HepG2 (cell line): ENCODE data around the gene SLC13A3. TPM values are rescaled to one million over a fixed set of nuclear protein-coding genes. Genes with fewer than 3 reads are reported as not detected.

Experiments used
- BCL6 ChIP-seq: IDR thresholded peaks from 2 replicates; pipeline ENCODE4 v1.6.1; 2016; ENCODE audit warnings: missing genetic modification reagents, missing compliant biosample characterization
- CERS6 ChIP-seq: sonication (generic); formaldehyde crosslinking; IDR thresholded peaks from 2 replicates; pipeline ENCODE4 v1.5.0; 2020; ENCODE audit warnings: missing genetic modification reagents
- DR1 ChIP-seq: sonication (generic); formaldehyde crosslinking; IDR thresholded peaks from 2 replicates; pipeline ENCODE4 v1.8.0; 2021; ENCODE audit warnings: mild to moderate bottlenecking, missing genetic modification reagents, inconsistent platforms
- EHMT2 ChIP-seq: fragments of 200-600 bp; sonication (generic); IDR thresholded peaks from 2 replicates; pipeline ENCODE4 v1.7.0; 2017; ENCODE audit warnings: antibody characterized with exemption, low read depth, low read length, borderline replicate concordance
- HNRNPH1 ChIP-seq: fragments of 200-400 bp; formaldehyde crosslinking; optimal IDR thresholded peaks from 2 replicates; pipeline ENCODE3; 2017; ENCODE audit warnings: mild to moderate bottlenecking, low read depth, low read length
- HNRNPL ChIP-seq: fragments of 200-400 bp; formaldehyde crosslinking; IDR thresholded peaks from 2 replicates; pipeline ENCODE4 v1.6.1; 2017; ENCODE audit warnings: mild to moderate bottlenecking, low read depth, low read length
- IKZF1 ChIP-seq: fragments of 450-650 bp; IDR thresholded peaks from 2 replicates; pipeline ENCODE4 v1.7.1; 2016
- KDM2A ChIP-seq: sonication (generic); formaldehyde crosslinking; IDR thresholded peaks from 2 replicates; pipeline ENCODE4 v1.4.0; 2020; ENCODE audit warnings: low read depth, missing genetic modification reagents, borderline replicate concordance
- KLF15 ChIP-seq: sonication (generic); formaldehyde crosslinking; IDR thresholded peaks from 2 replicates; pipeline ENCODE4 v1.8.1; 2023; ENCODE audit warnings: borderline replicate concordance, mild to moderate bottlenecking, inconsistent platforms, missing genetic modification reagents, mixed read lengths
- ONECUT2 ChIP-seq: sonication (generic); formaldehyde crosslinking; IDR thresholded peaks from 2 replicates; pipeline ENCODE4 v1.4.0; 2020; ENCODE audit warnings: missing genetic modification reagents
- RNF219 ChIP-seq: sonication (generic); formaldehyde crosslinking; IDR thresholded peaks from 2 replicates; pipeline ENCODE4 v1.5.0; 2020; ENCODE audit warnings: mild to moderate bottlenecking, missing genetic modification reagents
- SAP130 ChIP-seq: IDR thresholded peaks from 2 replicates; pipeline ENCODE4 v1.6.1; 2016; ENCODE audit warnings: low read depth
- SCMH1 ChIP-seq: sonication (generic); formaldehyde crosslinking; IDR thresholded peaks from 2 replicates; pipeline ENCODE4 v1.9.0; 2021; ENCODE audit warnings: missing genetic modification reagents, mild to moderate bottlenecking, borderline replicate concordance
- SIX4 ChIP-seq: sonication (generic); formaldehyde crosslinking; IDR thresholded peaks from 2 replicates; pipeline ENCODE4 v1.4.0; 2020; ENCODE audit warnings: missing genetic modification reagents
- SMYD3 ChIP-seq: sonication (generic); formaldehyde crosslinking; IDR thresholded peaks from 2 replicates; pipeline ENCODE4 v1.8.1; 2023; ENCODE audit warnings: mild to moderate bottlenecking, missing genetic modification reagents
- SNRNP70 ChIP-seq: fragments of 200-400 bp; formaldehyde crosslinking; IDR thresholded peaks from 2 replicates; pipeline ENCODE4 v1.6.1; 2017; ENCODE audit warnings: mild to moderate bottlenecking, low read depth, low read length, moderate library complexity
- SSRP1 ChIP-seq: IDR thresholded peaks from 2 replicates; pipeline ENCODE4 v1.6.1; 2016; ENCODE audit warnings: control low read depth
- SUZ12 ChIP-seq: fragments of 150-350 bp; IDR thresholded peaks from 2 replicates; pipeline ENCODE4 v1.6.1; 2014; ENCODE audit warnings: low read depth, low read length
- TRIM24 ChIP-seq: sonication (generic); formaldehyde crosslinking; IDR thresholded peaks from 2 replicates; pipeline ENCODE4 v1.8.0; 2022; ENCODE audit warnings: mild to moderate bottlenecking, missing genetic modification reagents
- ZNF501 ChIP-seq: sonication (generic); formaldehyde crosslinking; IDR thresholded peaks from 2 replicates; pipeline ENCODE4 v1.5.1; 2020; ENCODE audit warnings: mild to moderate bottlenecking, moderate library complexity, missing genetic modification reagents
- ZNF546 ChIP-seq: sonication (generic); formaldehyde crosslinking; conservative IDR thresholded peaks from 2 replicates; pipeline ENCODE4 v1.8.1; 2023; ENCODE audit warnings: mild to moderate bottlenecking, missing genetic modification reagents
- ZNF878 ChIP-seq: sonication (generic); formaldehyde crosslinking; IDR thresholded peaks from 2 replicates; pipeline ENCODE4 v1.8.1; 2023; ENCODE audit warnings: mild to moderate bottlenecking, missing genetic modification reagents, moderate library complexity
- polyA plus RNA-seq, 8 experiments: library from polyadenylated mRNA; depleted of rRNA in 3 of 8; stranded (reverse) in 7 of 8; unstranded in 1 of 8; fragments of >200 nt; fragmentation: Illumina TruSeq in 4 of 8; extraction: Trizol in 4 of 8; gene quantifications; 2 replicates each; pipeline versions ENCODE4 v1.2.1 to v1.2.3, GENCODE V29; 2011 to 2016; ENCODE audit warnings: low read depth in 4 of 8, missing spikeins in 1 of 8, mixed read lengths in 1 of 8; ENCODE audit not compliant: insufficient read depth in 1 of 8
- total RNA-seq, 5 experiments: library from RNA; depleted of rRNA; stranded (reverse); fragments of >200 nt; fragmentation: Illumina TruSeq; extraction: Trizol; gene quantifications; 2 replicates each; pipeline ENCODE4 v1.2.3, GENCODE V29; 2016; ENCODE audit warnings: low read depth in 1 of 5
- TF ChIP-seq, protein P1 (sequence below): sonication (generic); formaldehyde crosslinking; conservative IDR thresholded peaks from 2 replicates; pipeline ENCODE4 v1.8.0; 2022; ENCODE audit warnings: low read depth, missing genetic modification reagents
- TF ChIP-seq, protein P2 (sequence below): sonication (generic); formaldehyde crosslinking; IDR thresholded peaks from 2 replicates; pipeline ENCODE4 v1.4.0; 2020; ENCODE audit warnings: missing genetic modification reagents, mild to moderate bottlenecking, borderline replicate concordance

SLC13A3 gene
- total and polyA plus RNA-seq, 2 of the 13 experiments (the other 11 are each of a cell fraction or from before 2014, with no cell fraction given) = 66.5 to 76.0 TPM

DNA sequence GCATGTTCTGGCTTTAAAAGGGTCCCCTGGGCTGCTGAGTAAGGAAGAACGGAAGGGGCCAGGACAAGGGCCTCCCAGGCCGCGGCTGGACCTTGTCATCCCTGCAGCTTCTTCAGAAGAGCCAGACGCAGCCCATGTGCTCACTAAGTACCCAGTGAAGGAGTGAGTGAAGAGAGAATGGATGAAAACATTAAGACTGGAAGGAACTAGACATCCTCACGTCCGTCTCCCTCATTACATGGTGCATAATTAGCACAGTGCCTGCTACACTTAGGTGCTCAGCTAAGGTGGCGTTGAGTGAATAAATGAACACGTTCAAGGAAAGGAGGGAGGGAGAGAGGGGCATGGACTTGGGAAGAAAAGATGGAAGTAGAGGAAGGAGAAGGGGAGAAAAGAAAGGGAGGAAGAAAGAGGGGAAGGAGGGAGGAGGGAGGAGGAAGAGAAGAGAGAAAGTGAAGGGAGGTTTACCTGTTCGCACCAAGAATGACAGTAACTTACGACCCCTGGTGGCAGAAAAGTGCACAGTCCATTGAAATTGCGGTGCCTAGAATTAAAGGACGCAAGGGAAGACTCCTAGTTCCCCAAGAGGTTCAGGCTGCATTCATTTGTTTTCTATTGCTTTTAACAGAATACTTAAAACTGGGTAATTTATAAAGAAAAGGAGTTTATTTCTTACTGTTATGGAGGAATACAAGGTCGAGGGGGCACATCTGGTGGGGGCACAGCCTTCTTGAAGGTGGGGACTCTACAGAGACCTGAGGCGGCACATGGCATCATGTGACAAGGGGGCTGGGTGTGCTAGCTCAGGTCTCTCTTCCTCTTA lies 30.0 kb upstream of the SLC13A3 start (continued):
- TF ChIP-seq, protein P1, sequence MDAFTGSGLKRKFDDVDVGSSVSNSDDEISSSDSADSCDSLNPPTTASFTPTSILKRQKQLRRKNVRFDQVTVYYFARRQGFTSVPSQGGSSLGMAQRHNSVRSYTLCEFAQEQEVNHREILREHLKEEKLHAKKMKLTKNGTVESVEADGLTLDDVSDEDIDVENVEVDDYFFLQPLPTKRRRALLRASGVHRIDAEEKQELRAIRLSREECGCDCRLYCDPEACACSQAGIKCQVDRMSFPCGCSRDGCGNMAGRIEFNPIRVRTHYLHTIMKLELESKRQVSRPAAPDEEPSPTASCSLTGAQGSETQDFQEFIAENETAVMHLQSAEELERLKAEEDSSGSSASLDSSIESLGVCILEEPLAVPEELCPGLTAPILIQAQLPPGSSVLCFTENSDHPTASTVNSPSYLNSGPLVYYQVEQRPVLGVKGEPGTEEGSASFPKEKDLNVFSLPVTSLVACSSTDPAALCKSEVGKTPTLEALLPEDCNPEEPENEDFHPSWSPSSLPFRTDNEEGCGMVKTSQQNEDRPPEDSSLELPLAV (CRISPR knock-in tag) = no peak
- peak; percentile 45; the same call in 1 of the 2 replicates for TF ChIP-seq ZNF501
- no peak for TF ChIP-seq ZNF878 (CRISPR knock-in tag)
- no peak for TF ChIP-seq SCMH1 (CRISPR knock-in tag)
- TF ChIP-seq SAP130 (CRISPR knock-in tag) = peak; percentile 62; the same call in 1 of the 2 replicates
- TF ChIP-seq, protein P2, sequence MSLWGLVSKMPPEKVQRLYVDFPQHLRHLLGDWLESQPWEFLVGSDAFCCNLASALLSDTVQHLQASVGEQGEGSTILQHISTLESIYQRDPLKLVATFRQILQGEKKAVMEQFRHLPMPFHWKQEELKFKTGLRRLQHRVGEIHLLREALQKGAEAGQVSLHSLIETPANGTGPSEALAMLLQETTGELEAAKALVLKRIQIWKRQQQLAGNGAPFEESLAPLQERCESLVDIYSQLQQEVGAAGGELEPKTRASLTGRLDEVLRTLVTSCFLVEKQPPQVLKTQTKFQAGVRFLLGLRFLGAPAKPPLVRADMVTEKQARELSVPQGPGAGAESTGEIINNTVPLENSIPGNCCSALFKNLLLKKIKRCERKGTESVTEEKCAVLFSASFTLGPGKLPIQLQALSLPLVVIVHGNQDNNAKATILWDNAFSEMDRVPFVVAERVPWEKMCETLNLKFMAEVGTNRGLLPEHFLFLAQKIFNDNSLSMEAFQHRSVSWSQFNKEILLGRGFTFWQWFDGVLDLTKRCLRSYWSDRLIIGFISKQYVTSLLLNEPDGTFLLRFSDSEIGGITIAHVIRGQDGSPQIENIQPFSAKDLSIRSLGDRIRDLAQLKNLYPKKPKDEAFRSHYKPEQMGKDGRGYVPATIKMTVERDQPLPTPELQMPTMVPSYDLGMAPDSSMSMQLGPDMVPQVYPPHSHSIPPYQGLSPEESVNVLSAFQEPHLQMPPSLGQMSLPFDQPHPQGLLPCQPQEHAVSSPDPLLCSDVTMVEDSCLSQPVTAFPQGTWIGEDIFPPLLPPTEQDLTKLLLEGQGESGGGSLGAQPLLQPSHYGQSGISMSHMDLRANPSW (CRISPR knock-in tag) = 0 out of 2 replicates have a peak, but pooled peaks have one; percentile 41
- no peak for TF ChIP-seq HNRNPH1
- TF ChIP-seq RNF219 = no peak
- TF ChIP-seq SMYD3 = 0 out of 2 replicates have a peak, but pooled peaks have one; percentile 48
- TF ChIP-seq KLF15 (CRISPR knock-in tag) = no peak
- TF ChIP-seq HNRNPL = no peak
- TF ChIP-seq BCL6 (CRISPR knock-in tag) = no peak; the same call in 1 of the 2 replicates
- no peak for TF ChIP-seq IKZF1
- no peak for TF ChIP-seq ZNF546 (CRISPR knock-in tag)
- TF ChIP-seq EHMT2 = no peak
- 0 out of 2 replicates have a peak, but pooled peaks have one; percentile 20 for TF ChIP-seq KDM2A (CRISPR knock-in tag)
- TF ChIP-seq SUZ12 = no peak
- no peak for TF ChIP-seq SIX4 (CRISPR knock-in tag)
- no peak for TF ChIP-seq CERS6 (CRISPR knock-in tag)
- TF ChIP-seq SNRNP70 = no peak
- TF ChIP-seq SSRP1 (CRISPR knock-in tag) = peak; percentile 97
- TF ChIP-seq ONECUT2 = no peak
- no peak for TF ChIP-seq TRIM24 (CRISPR knock-in tag)
- no peak for TF ChIP-seq DR1 (CRISPR knock-in tag)
